Tibial artery (tissue), 4 donors: ENCODE measurements around the gene ZBTB16.

Experiments used
- DNase-seq, 2 donors: peaks; one replicate each; pipeline ENCODE4 v3.0.0-alpha.2; 2019
- H3K27ac ChIP-seq, 2 donors: fragments of 200-600 bp; sonication (generic) in 1 of 2; 1 replicate in 1 of 2; 2 replicates in 1 of 2; pipeline ENCODE4 v1.5.1; 2018 to 2019; ENCODE audit warnings: mild to moderate bottlenecking in 1 of 2
- H3K27me3 ChIP-seq, 2 donors: fragments of 200-600 bp; sonication (generic) in 1 of 2; one replicate each; pipeline versions ENCODE4 v1.5.1 to v1.6.0; 2016 to 2019
- H3K36me3 ChIP-seq, 3 donors: fragments of 200-600 bp; sonication (generic) in 2 of 3; one replicate each; pipeline ENCODE4 v1.5.1; 2016 to 2019; ENCODE audit warnings: mild to moderate bottlenecking in 2 of 3
- H3K4me1 ChIP-seq, 4 donors: fragments of 200-600 bp; sonication (generic) in 2 of 4; 1 replicate in 3 of 4; 2 replicates in 1 of 4; pipeline ENCODE4 v1.5.1; 2016 to 2019
- H3K4me3 ChIP-seq, 2 donors: fragments of 200-600 bp; sonication (generic) in 1 of 2; 1 replicate in 1 of 2; 2 replicates in 1 of 2; pipeline ENCODE4 v1.5.1; 2018 to 2019; ENCODE audit warnings: mild to moderate bottlenecking in 2 of 2
- H3K9me3 ChIP-seq, 3 donors: fragments of 200-600 bp; sonication (generic) in 1 of 3; one replicate each; pipeline ENCODE4 v1.5.1; 2016 to 2019
- CTCF ChIP-seq, 2 experiments: fragments of 200-600 bp in 1 of 2; fragments of 450-650 bp in 1 of 2; IDR thresholded peaks; one replicate each; pipeline ENCODE4 v1.5.1; 2017 to 2019; ENCODE audit warnings: antibody characterized with exemption in 2 of 2, mild to moderate bottlenecking in 1 of 2, moderate library complexity in 1 of 2
- intact Hi-C: fragments of 100-400 bp; cut with DNase I; formaldehyde crosslinking; loops from one replicate; pipeline ENCODE4 v1.15.0; 2023; ENCODE audit warnings: low total_unique reads

The ZBTB16 gene

GRCh38 chr11:114116357-114116756 lies 56.8 kb downstream of the ZBTB16 start:
- no peak for TF ChIP-seq CTCF (IDR thresholded peaks at IDR 0.05)
- no peak overlapping the region for H3K4me3 ChIP-seq
- DNase-seq, result no peak
- no peaks in the 10 kb centered on the region for H3K9me3 ChIP-seq
- intact Hi-C loops, result no loop called here
- H3K36me3 ChIP-seq, result peaks cover 18 to 37% (median 34%) of the 10 kb centered on the region in 3 donors
- peak overlapping the region; percentile 18 to 72 for H3K27ac ChIP-seq
- no peaks in the 10 kb centered on the region for H3K27me3 ChIP-seq
- H3K4me1 ChIP-seq, result peaks cover 0 to 100% (median 88%) of the 10 kb centered on the region in 4 donors

- peaks cover 18 to 41% (median 38%) of the 10 kb centered on the region in 3 donors for H3K36me3 ChIP-seq
- no peaks in the 10 kb centered on the region for H3K27me3 ChIP-seq
- H3K4me3 ChIP-seq, result no peak overlapping the region
- no peak for DNase-seq
- TF ChIP-seq CTCF (IDR thresholded peaks at IDR 0.05), result no peak
- H3K4me1 ChIP-seq, result peaks cover 0 to 100% (median 89%) of the 10 kb centered on the region in 4 donors
- H3K9me3 ChIP-seq, result no peaks in the 10 kb centered on the region
- intact Hi-C loops, result no loop called here
- H3K27ac ChIP-seq, result peak overlapping the region; percentile 18 to 28
Observed at GRCh38 chr11:114116800-114117199, 57.3 kb downstream of the ZBTB16 start.

DNA sequence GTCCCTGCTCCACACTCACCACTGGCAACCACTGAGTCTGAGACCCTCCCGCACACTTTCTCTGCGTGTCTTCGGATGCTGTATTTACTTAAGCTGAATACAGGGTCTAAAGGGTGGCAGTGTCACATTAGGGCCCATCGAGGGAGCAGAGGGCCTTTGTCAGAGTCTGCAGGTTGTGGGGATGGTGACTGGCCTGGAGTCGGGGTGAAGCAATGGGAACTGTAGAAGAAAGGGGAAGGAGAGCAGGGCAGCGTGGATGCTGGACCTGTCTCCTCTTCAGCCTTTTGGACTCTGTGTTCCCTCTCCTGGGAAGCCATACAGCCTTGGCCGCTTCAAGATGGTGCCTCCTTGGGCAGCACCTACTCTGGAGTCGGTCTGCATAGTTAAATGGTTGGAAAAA lies 61.1 kb downstream of the ZBTB16 start:
- Histone ChIP-seq H3K4me1 (peaks cover 0 to 100% (median 89%) of the 10 kb centered on the region in 4 donors), H3K27ac (peak overlapping the region; percentile 30 to 37), H3K27me3 (no peaks in the 10 kb centered on the region), H3K9me3 (no peaks in the 10 kb centered on the region), H3K4me3 (no peak overlapping the region), H3K36me3 (peaks cover 23 to 72% (median 60%) of the 10 kb centered on the region in 3 donors)
- intact Hi-C loops, result no loop called here
- DNase-seq, result no peak
- no peak for TF ChIP-seq CTCF (IDR thresholded peaks at IDR 0.05)

DNA sequence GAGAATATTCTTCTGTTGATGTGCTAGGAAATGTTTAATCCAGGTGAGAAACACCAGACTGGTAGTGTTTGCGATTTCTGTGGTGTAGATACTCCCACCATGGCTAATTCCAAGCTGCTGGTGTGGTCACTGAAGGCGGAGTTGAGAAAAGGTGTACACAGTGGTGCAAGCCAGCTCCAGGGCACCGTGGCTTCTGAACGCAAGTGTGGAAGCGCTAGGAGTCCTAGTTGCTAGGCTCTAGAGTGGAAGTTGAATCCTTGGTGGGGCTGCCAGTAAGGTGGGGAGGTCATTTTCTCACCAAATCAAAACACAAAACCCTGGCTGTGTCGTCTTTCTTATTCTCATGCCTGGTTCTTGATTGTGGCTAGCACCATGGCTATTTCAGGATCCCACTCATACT lies 61.6 kb downstream of the ZBTB16 start:
- Histone ChIP-seq H3K27me3 (no peaks in the 10 kb centered on the region), H3K27ac (peak overlapping the region; percentile 30 to 37), H3K36me3 (peaks cover 29 to 73% (median 61%) of the 10 kb centered on the region in 3 donors), H3K4me1 (peaks cover 0 to 100% (median 89%) of the 10 kb centered on the region in 4 donors), H3K9me3 (no peaks in the 10 kb centered on the region), H3K4me3 (no peak overlapping the region)
- DNase-seq, result no peak
- no peak for TF ChIP-seq CTCF (IDR thresholded peaks at IDR 0.05)
- intact Hi-C loops, result no loop called here

DNA sequence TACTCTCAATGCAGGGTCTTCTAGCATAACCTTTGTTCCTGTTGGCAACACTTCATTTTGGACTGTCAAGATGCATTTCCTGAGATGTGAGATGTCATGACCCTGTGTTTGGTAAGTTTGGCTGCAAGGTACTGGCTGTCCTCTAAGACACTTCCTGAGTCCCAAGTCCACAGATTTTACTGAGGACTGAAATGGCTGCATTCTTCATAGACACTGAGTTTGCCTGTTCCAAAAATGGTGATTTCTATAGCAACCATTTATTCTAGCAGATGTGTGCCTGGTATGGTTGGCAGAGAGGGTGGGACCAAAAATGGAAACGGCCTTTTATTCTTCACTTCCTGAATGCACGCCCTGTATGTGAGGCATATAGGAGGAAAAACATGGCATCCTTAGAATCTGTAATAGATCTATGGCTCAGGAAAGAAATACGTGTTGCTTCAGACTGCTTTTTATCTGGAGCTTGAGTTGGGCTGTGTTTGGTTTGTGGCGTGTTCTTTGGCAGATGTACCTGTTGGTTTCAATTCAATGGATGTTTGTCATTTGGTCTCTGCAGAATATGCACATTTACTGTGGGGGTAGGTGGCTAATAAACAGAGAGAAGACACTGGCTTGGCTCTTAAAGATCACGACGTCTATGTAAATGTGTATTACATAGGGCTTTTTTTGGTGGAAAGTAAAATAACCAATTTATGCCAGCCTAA lies 62.4 kb downstream of the ZBTB16 start:
- no peak for DNase-seq
- H3K27ac ChIP-seq, result peak overlapping the region; percentile 30 to 37
- intact Hi-C loops, result no loop called here
- H3K36me3 ChIP-seq, result peaks cover 31 to 75% (median 61%) of the 10 kb centered on the region in 3 donors
- no peak for TF ChIP-seq CTCF (IDR thresholded peaks at IDR 0.05)
- H3K4me3 ChIP-seq, result no peak overlapping the region
- H3K4me1 ChIP-seq, result peaks cover 0 to 100% (median 90%) of the 10 kb centered on the region in 4 donors
- H3K9me3 ChIP-seq, result no peaks in the 10 kb centered on the region
- no peaks in the 10 kb centered on the region for H3K27me3 ChIP-seq
